HG02885 (cell line): ENCODE data around the gene PVR.
"Not testable (repeated sequence)": the region's sequence is repeated elsewhere in the genome, so short reads cannot be mapped to it uniquely, and the experiment has no call there.

Experiments
- ATAC-seq: cut with Tn5 transposase; IDR thresholded peaks from one replicate; pipeline ENCODE4 v1.9.1; 2021; ENCODE audit warnings: mild to moderate bottlenecking; ENCODE audit not compliant: unreplicated experiment, poor library complexity

PVR gene, protein sequence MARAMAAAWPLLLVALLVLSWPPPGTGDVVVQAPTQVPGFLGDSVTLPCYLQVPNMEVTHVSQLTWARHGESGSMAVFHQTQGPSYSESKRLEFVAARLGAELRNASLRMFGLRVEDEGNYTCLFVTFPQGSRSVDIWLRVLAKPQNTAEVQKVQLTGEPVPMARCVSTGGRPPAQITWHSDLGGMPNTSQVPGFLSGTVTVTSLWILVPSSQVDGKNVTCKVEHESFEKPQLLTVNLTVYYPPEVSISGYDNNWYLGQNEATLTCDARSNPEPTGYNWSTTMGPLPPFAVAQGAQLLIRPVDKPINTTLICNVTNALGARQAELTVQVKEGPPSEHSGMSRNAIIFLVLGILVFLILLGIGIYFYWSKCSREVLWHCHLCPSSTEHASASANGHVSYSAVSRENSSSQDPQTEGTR

DNA sequence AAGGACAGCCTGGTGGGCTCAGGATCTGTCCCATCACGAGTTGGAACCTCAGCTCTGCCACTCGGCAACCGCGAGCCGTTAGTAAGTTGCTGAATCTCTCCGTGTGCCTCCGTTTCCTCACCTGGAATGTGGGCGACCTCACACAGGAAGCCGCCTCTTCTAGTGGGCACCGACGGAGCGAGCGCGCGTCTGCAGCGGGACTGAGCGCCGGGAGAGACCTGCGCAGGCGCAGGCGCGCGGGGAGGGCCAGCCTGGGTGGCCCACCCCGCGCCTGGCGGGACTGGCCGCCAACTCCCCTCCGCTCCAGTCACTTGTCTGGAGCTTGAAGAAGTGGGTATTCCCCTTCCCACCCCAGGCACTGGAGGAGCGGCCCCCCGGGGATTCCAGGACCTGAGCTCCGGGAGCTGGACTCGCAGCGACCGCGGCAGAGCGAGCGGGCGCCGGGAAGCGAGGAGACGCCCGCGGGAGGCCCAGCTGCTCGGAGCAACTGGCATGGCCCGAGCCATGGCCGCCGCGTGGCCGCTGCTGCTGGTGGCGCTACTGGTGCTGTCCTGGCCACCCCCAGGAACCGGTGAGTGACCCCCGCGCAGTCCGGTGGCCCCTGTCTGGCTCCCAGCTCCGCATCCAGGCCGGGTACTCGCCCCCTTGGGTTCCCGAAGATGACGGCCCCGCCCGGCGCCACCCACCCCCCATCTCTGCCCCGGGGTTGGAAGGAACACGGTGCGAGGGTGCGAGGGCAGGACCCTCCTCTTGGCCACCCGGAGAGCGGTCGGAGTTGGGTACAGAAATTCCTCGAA lies at the start of gene PVR:
Gene PVR (plus strand): TSS at position 306 of the 797 bp plus-strand sequence. CDS start 187 bp downstream, at position 493.
- ATAC-seq: no peak

DNA sequence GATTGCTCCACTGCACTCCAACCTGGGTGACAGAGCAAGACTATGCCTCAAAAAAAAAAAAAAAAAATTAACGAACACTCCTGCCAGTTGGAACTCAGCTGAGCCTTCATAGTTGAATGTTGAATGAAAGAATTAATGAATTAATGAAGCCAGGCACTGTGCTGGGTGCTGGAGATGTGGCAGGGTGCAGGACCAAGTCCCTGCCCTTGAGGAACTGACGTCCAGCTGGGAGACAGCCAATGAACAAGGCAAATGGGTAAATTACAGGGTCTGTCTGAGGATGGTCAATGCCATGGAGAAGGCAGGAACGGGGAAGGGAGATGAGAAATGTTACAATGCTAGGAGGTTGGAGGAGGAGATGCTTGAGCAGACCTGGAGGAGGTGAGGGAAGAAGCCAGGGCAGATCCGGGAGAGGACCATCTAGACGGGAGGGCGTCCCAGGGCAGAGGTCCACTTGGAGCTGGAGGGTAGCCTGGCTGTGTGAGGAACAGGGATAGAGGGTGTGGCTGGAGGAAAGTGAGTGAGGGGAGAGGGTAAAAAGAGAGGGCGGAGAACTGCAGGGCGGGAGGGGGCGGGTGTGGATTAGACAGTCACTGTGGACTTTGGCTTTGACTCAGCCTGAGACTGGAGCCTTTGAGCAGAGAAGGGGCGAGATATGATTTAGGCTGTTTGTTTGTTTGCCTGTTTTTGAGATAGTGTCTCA lies 47.1 kb upstream of the PVR start:
- no peak for ATAC-seq

DNA sequence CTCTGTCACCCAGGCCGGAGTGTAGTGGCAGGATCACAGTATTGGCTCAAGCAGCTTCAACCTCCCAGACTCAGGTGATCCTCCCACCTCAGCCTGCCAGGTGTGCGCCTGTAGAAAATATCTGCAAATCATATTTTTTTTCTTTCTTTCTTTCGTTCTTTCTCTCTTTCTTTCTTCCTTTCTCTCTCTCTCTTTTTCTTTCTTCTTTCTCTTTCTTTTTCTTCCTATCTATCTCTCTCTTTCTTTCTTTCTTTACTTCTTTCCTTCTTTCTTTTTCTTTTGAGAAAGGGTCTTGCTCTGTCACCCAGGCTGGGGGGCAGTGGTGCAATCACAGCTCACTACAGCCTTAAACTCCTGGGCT lies 46.6 kb upstream of the PVR start:
- no peak for ATAC-seq

DNA sequence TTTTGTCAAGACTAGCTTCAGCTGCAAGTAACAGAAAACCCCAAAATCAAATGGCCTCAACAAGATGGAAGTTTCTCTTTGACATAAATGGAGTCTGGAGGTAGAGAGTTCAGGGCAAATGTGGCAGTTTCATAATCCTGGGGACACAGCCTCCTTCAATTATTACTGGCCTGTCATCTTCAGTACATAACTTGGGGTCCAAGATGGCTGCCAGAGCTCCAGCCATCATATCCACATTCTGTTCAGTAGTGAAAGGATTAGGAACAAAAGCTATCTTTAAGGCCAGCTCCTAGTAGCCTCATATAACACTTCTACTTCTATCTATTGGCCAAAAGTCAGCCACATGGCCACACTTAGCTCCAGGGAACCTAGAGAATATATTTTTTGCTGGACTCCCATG lies 45.4 kb upstream of the PVR start:
- ATAC-seq: no peak

DNA sequence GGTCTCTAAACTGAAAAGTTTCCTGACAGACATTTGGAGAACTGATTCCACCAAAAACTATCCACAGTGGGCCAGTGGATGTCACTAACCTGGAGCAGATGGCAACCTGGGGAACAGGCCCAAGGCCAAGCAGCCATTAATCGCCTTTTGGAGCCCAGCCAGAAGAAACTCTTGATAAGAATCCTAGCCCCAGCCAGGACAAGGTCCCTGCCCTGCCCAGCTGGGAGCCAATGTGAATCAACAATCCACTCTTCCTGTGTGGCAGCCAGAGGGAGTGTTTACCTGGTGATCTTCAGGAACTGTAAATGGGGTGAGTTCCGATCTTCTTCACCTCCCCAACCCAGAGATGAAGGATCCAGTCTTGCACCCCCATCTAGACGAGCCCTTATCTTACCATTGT lies 44.8 kb upstream of the PVR start:
- no peak for ATAC-seq

DNA sequence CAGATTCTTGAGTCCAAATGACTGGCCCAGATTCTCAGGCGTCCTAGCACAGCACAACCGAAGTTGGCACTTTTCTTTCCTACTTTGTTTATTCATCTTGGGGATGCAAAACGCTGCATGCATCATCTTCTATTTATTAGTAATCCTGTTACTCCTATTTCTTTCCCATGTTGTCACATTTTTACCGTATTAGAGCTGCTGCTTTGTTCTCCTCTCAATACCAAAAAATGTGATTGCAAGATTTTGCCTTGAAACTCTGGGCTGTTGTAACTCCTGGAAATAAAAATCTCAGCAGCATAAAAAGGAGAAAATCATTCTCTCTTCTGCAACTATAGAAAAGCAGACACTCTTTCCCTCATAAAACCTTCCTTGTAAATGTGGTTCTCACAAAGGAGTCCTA lies 43.2 kb upstream of the PVR start:
- ATAC-seq: no peak

DNA sequence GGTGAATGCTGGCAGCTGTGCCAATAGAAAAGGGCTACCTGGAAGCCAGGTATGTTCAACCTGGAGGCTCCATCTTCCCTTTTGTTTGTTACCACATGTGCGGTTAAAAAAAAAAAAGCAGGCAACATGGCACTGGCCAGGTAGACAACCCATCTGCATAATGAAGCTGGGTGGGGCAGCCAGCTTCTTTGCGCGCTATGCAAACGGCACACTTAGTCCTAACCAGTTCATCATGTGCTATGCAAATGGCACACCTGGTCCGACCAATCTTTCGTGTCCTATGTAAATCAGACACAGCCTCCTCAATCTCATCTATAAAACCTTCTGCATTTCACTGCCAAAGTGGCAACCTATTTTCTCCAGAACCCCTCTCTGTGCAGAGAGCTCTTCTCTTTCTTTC lies 41.6 kb upstream of the PVR start:
- ATAC-seq: no peak

DNA sequence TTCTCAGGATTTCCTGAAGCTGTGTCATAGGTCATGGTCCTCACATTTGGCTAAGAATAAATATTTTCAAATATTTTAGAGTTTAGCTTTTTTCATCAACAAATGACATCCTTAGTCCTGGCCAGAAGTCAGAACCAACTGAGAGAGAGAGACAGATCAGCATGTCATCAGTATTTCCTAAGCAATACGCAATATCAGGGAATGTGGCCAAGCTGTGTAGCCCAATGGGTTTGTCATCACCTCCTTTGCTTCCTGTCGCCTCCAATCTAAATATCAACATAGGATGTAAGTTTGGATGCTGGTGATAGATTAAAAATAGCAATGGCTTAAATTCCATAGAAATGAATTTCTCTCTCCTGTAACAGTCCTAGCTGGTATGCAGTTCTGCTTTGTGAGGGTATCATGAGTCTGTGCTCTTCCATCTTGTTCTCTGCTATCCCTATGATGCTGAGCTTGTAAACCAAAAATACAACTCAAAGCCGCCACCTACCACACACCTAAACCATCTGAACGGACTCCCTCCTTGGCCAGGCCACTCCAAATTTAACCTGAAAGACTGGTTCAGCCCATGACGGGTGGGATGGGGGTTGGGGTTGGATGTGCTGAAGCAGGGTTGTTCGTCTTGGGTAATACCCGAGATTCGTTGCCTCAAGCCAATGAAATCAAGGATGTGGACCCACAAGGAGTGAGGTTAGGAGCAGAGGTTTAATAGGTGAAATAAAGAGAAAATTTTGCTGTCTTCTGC lies 40.3 kb upstream of the PVR start:
- no peak for ATAC-seq

DNA sequence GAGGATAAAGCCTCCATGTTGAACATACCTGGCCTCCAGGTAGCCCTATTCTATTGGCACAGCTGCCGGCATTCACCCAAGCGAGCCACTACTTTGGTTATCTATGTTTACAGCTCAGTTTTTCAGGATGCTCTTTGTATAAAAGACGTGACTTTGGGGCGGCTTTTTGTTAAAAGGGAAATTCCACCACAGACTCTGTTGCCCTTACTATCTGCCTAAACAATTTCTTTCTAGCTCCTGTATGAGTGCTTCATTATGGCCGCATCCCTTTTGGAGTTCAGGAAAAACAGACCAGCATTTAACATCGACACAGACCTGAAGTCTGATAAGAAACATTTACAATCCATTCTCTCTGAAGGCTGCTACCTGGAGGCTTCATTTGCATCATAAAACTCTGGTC lies 39.5 kb upstream of the PVR start:
- ATAC-seq: no peak

DNA sequence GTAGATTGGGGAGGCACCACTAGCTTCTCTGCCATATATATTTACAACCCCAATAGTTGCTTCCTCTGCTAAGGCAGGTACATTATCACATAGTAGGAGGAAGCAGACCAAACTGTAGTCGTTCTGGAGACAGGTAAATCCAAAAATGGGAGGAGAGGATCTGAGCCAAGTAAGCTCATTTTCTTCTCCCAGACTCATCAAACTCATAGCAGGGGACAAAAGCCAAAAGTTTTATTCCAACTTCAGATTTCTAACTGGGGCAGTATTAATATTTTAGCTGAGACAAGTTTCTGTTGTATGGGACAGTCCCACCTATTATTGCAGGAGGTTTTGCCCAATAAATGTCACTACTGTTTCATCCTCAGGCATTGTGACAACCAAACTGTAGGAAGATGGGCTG lies 38.2 kb upstream of the PVR start:
- ATAC-seq: no peak

DNA sequence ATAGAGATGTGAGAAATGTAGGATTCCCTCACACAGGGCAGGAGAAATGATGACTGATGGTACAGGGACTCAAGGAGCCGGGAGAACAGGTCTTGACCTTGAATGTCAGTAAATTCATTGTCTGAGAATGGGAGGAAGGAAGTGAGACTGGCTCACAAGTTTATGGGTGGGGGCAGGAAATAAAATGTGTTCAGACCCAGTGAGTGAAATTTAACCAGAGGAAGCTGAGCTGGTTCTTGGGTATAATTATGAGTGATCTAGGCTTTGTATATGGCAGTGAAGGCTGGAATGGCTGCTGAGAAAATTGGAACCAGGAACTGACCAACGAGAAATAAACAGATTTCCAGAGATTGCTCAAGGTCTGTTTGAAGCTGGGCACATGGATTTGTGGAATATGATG lies 36.7 kb upstream of the PVR start:
- ATAC-seq: no peak

DNA sequence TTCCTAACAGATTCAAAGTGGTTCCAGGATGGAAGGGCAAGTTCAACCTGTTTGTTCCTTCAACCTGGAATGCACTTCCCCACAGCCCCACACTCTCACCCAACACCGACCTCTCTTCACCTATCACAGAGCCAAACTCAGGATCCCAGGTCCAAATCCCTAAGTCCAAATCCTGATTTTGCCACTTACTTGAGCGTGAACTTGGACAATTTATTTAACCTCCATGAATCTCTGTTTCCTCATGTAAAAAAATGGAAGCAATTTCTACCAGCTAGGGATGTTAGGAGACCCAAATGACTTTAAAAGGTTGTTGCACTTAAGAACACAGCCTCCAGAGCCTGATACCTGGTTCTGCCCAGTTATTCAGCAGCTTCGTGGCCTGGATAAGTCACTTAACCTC lies 35.8 kb upstream of the PVR start:
- no peak for ATAC-seq

DNA sequence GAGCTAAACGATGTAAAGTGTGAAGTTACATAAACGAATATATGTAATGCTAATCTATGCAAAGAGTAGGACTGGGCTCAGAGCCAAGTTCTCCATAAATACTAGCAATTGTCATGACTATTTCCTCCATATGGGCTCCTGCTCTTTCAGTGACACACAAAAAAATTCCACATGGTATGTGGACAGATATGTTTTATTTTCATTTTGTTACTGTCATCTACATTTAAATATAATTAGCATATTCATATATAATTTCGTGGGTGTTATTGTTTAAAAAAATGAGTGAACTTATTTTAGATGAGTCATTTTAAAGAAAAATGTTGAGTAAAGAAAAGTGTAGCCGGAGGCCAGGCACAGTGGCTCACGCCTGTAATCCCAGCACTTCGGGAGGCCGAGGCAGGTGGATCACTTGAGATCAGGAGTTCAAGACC lies 35.3 kb upstream of the PVR start:
- no peak for ATAC-seq

DNA sequence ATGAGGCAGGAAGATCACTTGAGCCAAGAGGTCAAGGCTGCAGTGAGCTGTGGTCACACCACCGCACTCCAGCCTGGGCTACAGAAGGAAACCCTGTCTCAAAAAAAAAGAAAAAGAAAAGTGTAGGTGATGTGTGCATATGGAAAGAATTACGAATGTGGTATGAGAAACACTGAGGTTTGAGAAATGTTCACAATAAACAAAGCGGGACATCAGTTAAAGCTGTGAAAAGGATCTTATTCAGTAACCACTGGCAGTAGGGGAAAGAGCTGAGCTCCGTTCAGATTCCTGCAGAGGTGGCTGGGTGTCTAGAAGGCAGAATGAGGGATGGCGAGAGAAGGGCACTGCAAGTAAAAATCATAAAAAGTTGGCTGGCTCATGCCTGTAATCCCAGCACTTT lies 34.5 kb upstream of the PVR start:
- no peak for ATAC-seq

DNA sequence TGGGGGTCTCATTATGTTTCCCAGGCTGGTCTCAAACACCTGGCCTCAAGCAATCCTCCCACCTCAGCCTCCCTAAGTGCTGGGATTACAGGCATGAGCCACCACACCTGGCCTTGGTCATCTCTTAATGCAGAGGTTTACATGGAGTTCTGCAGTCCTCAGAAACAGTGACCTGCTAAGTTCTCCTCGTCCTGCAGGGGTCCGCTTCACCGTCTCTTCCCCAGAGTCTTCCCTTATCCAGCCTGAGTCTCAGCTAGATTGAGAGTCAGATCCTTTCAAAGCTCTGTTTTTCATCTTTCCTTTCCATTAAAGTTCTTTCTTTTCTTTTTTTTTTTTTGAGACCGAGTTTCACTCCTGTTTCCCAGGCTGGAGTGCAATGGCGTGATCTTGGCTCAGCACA lies 33.2 kb upstream of the PVR start:
- not testable (repeated sequence) for ATAC-seq

DNA sequence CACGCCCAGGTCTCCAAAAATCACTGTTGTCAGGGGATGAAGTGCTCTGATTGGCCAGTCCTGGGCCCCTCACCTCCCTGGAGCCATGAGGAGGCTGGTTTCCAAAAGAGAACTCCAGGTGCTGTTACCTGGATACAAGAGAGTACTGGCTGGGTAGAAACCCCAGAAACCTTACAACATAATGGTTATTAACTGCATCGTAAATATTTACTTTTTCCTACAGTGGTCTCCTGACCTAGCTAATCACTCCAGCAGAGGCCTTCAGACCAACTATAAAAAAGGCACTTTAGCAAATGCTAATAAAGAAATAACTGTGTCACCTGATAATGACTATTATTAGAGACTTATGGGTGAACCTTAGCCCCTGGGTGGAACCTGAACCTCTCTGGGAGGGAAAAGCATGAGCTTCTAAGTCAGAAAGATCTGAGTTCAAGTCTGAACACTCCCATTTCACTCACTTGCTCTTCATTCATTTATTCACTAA lies 31.9 kb upstream of the PVR start:
- no peak for ATAC-seq

DNA sequence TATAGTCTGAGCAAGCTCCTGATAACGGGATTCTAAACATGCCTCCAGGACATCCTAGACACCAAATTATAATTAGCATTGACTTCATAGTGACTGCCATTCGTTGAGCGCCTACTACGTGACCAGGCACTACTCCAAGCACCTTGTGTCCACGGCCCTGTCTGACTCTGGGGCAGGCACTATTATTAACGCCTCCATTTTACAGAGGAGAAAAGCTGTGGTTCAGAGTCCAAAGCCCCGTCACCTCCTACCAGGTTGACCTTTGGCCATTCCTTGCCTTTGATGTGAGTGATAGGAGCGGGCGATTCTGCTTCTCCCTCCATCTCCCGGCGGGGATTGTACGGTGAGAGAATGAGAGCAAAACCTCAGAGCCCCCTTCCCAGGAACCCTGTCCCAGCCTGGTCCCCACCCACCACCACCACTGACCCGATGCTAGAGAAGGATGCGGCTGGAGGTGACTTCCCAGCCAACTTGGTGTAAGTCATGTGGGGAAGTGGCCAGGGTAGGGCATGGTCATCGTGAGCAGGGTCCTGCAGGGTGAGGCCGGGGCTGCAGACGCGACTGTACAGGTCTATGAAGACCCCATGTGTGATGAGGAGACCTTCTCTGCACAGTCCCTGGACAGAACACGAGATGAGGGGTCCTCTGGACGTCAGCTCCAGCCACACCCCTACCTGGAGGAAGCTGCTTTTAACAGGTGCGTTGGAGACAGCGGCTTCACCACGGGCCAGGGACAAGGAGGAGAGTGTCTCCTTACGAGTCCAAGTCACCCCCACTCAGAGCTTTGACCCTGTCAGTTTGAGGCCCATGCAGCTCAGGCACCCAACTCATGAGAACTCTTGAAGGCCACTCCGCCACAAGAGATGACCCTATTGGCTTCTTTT lies 30.2 kb upstream of the PVR start, which contains the start of gene IGSF23:
Gene IGSF23 (plus strand): TSS at position 269 of the 884 bp plus-strand sequence. CDS start 83 bp downstream, at position 352.
- ATAC-seq: no peak

DNA sequence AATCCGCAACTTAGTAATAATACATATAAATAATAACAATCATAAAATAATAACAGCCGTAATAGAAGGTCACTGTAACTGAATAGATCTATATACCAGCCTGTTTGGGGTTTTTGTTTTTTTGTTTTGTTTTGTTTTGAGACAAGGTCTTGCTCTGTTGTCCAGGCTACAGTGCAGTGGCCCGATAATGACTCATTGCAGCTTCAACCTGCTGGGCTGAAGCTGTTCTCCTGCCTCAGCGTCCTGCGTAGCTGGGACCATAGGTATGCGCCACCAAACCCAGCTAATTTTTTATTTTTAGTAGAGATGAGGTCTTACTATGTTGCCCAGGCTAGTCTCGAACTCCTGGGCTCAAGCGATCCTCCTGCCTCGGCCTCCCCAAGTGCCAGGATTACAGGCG lies 29.4 kb upstream of the PVR start:
- no peak for ATAC-seq

DNA sequence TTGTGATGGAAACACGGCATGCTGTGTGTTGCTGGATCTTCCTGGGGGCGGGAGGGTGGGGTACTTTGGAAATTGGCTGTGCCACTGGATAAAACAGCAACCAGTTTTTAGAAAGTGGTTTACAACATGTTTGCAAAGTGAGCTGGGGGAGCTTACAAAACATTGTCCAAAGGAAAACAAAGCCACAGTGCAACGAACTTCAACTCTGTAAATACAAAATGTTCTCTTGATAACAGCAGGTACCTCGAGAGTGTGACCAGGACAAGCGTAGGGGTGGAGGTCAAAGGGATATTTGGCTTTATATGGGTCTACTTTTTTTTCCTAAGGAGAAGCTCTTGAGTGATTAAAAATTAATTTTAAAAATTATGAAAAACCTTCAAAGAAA lies 27.9 kb upstream of the PVR start:
- no peak for ATAC-seq
